Measurements from ENCODE around the gene ALOXE3.

ALOXE3 gene

DNA sequence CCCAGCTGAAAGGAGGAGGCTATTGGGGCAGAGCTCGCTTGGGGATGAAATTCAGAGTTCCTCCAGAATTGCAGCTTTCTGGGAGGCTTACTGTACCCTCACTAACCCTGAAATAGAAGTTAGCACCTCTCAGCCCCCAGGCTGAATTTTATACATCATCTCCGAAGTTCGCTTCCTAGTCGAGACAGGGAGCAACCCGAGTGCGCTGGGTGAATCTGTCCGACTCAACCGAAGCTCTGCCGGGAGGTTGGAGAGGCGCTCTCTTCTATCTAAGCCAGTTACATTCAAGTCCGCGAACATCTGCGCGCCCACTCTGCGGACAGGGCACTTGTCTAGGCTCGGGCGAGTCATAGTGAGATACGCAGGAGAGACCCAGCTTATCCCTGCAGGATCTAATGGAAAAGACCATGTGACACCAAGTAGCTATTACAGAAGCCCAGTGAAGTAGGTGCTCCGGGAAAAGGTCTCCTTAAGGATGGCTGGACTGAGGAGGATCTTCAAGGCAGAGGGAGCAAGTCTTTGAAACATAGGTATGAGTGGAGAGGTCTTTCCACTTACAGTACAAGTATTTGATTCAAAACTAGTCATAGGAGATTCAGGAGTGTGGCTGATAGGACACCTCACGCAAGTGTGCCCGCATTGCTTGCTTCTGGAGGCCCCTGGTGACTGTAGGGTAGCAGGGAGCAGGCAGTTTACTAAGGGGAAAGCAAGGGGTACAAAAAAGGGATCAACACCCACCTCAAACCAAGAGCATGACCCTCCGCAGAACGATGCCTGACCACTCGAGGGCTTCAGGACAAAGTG lies 6.2 kb upstream of the ALOXE3 start:
- TF ChIP-seq, protein P1, sequence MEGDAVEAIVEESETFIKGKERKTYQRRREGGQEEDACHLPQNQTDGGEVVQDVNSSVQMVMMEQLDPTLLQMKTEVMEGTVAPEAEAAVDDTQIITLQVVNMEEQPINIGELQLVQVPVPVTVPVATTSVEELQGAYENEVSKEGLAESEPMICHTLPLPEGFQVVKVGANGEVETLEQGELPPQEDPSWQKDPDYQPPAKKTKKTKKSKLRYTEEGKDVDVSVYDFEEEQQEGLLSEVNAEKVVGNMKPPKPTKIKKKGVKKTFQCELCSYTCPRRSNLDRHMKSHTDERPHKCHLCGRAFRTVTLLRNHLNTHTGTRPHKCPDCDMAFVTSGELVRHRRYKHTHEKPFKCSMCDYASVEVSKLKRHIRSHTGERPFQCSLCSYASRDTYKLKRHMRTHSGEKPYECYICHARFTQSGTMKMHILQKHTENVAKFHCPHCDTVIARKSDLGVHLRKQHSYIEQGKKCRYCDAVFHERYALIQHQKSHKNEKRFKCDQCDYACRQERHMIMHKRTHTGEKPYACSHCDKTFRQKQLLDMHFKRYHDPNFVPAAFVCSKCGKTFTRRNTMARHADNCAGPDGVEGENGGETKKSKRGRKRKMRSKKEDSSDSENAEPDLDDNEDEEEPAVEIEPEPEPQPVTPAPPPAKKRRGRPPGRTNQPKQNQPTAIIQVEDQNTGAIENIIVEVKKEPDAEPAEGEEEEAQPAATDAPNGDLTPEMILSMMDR (IDR thresholded peaks at IDR 0.05; ENCODE audit: extremely low read depth, insufficient read depth, missing control alignments): no peak
- no peak for DNase-seq (ENCODE audit: low spot score)
- in situ Hi-C loops (cut with MboI; ENCODE audit: low pct_unique_long_range_greater_than_20kb, low sequenced_read_pairs, unreplicated experiment): no loop called here

DNA sequence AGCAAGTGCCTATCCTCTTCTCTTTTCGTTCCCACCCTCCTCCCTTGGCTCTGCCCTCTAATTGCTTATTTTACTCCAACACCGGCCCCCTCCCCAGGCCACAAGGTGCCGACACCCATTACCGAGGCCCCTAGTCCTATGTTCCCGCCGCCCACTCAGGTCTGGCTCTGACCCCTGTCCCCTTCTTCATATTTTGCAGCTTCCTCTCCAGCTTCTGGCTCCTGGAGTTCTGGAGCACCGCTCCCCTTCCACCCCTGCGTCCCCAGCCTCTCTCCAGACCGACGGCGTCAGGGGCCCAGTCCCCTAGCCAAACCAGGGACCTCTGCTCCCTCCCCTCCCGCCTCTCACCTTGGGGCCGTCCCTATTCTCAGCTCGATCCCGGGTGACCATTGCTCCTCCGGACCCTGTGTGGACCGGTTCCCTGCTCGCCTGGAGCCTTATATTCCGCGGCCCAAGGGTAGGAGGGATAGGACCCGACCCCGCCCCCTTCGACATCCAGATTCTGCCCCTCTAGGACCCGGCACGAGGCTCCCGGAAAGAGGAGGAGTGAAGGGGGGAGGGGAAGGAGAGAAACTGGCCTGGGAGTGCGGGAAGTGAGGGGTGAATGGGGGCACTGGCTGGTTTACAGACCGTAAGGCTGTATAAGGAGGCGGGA lies 5.5 kb upstream of the ALOXE3 start, which contains the start of gene HES7:
TSS of gene HES7 (minus strand) at position 412 of the 655 bp plus-strand sequence. CDS start at position 390, 22 bp downstream.
- in situ Hi-C loops (cut with MboI; ENCODE audit: low pct_unique_long_range_greater_than_20kb, low sequenced_read_pairs, unreplicated experiment): no loop called here
- TF ChIP-seq, protein P1 (IDR thresholded peaks at IDR 0.05; ENCODE audit: extremely low read depth, insufficient read depth, missing control alignments): no peak

DNA sequence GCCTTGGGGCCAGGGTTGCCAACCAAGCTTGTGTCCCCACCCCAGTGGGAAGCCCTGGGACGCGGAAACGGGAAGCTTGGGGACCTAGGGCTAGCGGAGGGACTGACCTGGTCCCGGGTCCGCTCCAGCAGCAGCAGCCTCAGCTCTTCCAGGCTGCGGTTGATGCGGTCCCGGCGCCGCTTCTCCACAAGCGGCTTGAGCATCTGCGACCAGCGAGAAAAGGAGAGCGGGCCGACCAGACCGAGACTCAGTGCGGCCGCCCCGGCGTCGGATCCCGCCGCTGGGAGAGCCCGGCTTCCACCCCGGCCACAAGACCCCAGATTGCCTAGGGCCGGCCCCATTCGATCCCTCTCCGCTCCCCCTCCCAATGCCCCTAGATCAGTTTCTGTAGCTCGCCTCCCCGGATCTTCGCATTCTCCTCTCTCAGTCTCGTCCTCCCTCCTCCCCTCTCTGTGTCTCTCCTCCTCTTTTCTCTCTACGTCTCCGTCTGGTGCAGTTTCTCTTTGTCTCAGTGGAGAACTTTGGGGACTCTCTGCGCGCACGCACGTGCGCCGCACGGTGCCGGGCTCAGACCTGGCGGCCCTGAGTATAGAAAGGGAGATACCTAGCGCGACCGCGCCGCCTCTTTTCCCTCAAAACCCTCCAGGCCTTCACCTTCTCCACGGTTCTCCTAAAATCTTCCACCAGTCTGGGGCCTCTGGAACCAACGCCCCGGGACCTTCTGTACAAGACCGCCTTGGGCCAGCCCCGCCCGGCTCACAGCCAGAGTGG lies 4.8 kb upstream of the ALOXE3 start:
- in situ Hi-C loops (cut with MboI; ENCODE audit: low pct_unique_long_range_greater_than_20kb, low sequenced_read_pairs, unreplicated experiment): no loop called here
- TF ChIP-seq, protein P1 (IDR thresholded peaks at IDR 0.05; ENCODE audit: extremely low read depth, insufficient read depth, missing control alignments): no peak
- peak; percentile 64 for DNase-seq (ENCODE audit: low spot score)

More for the DNA sequence above, 5.5 kb upstream of the ALOXE3 start, which contains the start of gene HES7:
- no peak for DNase-seq (ENCODE audit: low spot score)

DNA sequence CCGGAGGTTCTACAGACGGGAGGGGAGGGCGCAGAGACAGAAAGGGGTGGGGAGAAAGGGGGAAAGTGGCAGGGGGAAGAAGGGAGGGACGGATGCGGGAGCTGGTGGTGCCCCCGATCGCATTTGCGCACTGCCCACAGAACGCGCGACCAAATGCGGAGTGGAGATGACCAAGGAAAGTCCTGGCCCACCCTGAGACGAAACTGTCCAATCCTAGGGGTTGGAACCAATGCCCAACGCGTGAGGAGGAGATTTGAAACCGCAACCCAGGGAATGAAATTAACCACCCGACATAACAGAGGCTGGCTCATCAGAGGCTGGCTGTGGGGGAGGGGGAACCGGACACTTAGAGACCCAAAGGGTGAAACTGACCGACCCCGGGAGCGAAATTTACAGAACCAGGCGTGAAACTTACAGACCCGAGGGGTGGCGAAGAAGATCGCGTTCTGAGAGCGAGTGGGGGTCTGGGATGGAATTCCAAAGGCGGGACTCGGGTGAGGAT lies 4.2 kb upstream of the ALOXE3 start:
- TF ChIP-seq, protein P1 (IDR thresholded peaks at IDR 0.05; ENCODE audit: extremely low read depth, insufficient read depth, missing control alignments): no peak
- DNase-seq (ENCODE audit: low spot score): no peak
- in situ Hi-C loops (cut with MboI; ENCODE audit: low pct_unique_long_range_greater_than_20kb, low sequenced_read_pairs, unreplicated experiment): no loop called here

DNA sequence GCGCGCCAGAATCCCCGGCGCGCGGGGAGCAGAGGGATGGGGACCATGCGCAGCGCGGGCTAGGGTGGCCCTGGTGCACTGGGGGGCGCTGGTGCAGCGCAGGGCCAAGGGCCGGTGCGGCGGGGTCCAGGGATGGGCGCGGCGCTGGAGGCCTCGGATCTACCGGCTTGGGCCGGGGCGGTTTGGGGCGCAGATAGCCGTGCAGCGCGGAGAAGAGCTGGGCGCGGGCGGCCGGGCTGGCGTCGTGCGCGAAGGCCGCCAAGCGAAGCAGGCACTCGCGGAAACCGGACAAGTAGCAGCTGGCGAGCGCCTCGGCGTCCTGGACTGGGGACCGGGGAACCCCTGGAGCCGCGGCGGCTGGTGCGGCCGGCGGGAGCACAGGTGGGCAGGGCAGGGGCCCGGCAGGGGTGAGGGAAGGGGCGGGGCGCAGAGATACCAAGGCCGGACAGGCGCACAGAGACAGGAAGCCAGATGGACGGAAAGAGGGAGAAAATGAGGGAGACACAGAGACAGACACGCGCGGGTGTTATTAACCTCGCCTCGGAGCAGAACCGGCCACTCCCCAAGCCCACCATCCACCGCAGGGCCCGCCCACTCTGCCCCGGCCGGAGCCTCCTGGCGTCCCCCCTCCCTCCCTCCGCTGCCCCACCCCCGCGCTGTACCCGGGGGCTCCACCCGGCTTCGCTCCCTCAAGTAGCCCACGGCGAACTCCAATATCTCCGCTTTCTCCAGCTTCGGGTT lies 3.5 kb upstream of the ALOXE3 start:
- DNase-seq (ENCODE audit: low spot score): peak; percentile 78
- TF ChIP-seq, protein P1 (IDR thresholded peaks at IDR 0.05; ENCODE audit: extremely low read depth, insufficient read depth, missing control alignments): peak; percentile 91
- in situ Hi-C loops (cut with MboI; ENCODE audit: low pct_unique_long_range_greater_than_20kb, low sequenced_read_pairs, unreplicated experiment): no loop called here

DNA sequence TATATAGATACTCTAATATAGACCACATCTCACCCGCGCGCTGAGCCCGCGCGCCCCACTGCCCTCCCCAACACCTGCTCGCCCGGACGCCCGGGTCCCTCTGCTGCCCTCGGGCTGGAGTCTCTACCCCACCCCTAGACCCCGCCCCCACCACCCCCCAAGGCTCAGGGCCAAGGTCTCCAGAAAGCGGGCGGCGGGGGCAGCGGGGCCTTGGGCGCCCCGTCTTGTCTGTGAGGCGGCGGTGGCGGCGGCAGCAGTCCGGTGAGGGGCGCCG lies 3.0 kb upstream of the ALOXE3 start:
- DNase-seq (ENCODE audit: low spot score): no peak
- TF ChIP-seq, protein P1 (IDR thresholded peaks at IDR 0.05; ENCODE audit: extremely low read depth, insufficient read depth, missing control alignments): no peak
- in situ Hi-C loops (cut with MboI; ENCODE audit: low pct_unique_long_range_greater_than_20kb, low sequenced_read_pairs, unreplicated experiment): no loop called here

All from GM13977 (cell line).